ENCODE data around the gene NDUFAF7.

- TF ChIP-seq, protein P1, sequence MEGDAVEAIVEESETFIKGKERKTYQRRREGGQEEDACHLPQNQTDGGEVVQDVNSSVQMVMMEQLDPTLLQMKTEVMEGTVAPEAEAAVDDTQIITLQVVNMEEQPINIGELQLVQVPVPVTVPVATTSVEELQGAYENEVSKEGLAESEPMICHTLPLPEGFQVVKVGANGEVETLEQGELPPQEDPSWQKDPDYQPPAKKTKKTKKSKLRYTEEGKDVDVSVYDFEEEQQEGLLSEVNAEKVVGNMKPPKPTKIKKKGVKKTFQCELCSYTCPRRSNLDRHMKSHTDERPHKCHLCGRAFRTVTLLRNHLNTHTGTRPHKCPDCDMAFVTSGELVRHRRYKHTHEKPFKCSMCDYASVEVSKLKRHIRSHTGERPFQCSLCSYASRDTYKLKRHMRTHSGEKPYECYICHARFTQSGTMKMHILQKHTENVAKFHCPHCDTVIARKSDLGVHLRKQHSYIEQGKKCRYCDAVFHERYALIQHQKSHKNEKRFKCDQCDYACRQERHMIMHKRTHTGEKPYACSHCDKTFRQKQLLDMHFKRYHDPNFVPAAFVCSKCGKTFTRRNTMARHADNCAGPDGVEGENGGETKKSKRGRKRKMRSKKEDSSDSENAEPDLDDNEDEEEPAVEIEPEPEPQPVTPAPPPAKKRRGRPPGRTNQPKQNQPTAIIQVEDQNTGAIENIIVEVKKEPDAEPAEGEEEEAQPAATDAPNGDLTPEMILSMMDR (IDR thresholded peaks at IDR 0.05): no peak
- no peak for TF ChIP-seq POLR2A (IDR thresholded peaks at IDR 0.05)
These were observed 12.4 kb upstream of the NDUFAF7 start for GRCh38 chr2:37219046-37219445.

All from ovary (tissue), 3 donors.